ENCODE results near the gene TUBB6. TPM values are rescaled to one million over a fixed set of nuclear protein-coding genes. Genes with fewer than 3 reads are reported as not detected.

The TUBB6 gene
- total RNA-seq, 1 experiment from 2014 or later, result 240 TPM

DNA sequence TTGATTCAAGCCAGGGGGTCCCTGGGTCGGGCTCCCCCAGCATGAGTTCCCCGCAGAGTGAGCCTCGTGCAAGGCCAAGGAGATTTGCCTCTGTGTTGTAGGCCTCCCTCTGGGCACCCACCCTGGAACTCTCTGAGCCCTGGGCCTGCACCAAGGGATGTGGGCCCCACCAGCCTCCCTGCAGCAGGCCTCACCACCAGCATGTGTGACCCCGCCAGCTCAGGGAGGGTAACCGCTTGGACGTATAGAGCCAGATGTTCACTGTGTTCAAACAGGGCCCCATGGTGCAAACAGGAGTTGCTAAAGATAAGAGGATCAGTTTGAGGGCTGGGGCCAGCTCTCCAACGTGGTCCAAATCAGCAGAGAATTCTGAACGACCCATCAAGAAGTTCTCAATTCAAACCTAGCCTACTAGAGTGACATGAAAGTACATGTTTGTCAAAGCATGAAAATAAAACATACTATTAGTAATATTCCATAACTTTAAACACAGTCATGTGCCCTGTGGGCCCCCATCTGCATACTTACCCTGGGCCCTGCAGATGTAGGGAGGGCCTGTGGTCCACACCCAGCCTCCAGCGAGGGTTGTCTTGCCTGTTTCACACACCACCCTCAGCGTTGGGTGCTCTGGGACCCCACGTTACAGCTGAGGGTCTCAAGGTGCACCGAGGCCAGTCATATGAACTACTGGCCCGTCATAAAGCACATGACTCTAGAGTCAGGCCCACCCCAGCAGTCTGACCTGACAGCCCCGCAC, 5.5 kb upstream of the TUBB6 start (continued):
- TF ChIP-seq, protein P1, sequence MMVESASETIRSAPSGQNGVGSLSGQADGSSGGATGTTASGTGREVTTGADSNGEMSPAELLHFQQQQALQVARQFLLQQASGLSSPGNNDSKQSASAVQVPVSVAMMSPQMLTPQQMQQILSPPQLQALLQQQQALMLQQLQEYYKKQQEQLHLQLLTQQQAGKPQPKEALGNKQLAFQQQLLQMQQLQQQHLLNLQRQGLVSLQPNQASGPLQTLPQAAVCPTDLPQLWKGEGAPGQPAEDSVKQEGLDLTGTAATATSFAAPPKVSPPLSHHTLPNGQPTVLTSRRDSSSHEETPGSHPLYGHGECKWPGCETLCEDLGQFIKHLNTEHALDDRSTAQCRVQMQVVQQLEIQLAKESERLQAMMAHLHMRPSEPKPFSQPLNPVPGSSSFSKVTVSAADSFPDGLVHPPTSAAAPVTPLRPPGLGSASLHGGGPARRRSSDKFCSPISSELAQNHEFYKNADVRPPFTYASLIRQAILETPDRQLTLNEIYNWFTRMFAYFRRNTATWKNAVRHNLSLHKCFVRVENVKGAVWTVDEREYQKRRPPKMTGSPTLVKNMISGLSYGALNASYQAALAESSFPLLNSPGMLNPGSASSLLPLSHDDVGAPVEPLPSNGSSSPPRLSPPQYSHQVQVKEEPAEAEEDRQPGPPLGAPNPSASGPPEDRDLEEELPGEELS (CRISPR knock-in tag; IDR thresholded peaks at IDR 0.05), result no peak
- no peak for TF ChIP-seq TEAD4 (CRISPR knock-in tag; IDR thresholded peaks at IDR 0.05)
- TF ChIP-seq, protein P2, sequence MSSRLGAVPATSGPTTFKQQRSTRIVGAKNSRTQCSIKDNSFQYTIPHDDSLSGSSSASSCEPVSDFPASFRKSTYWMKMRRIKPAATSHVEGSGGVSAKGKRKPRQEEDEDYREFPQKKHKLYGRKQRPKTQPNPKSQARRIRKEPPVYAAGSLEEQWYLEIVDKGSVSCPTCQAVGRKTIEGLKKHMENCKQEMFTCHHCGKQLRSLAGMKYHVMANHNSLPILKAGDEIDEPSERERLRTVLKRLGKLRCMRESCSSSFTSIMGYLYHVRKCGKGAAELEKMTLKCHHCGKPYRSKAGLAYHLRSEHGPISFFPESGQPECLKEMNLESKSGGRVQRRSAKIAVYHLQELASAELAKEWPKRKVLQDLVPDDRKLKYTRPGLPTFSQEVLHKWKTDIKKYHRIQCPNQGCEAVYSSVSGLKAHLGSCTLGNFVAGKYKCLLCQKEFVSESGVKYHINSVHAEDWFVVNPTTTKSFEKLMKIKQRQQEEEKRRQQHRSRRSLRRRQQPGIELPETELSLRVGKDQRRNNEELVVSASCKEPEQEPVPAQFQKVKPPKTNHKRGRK (CRISPR knock-in tag; IDR thresholded peaks at IDR 0.05; ENCODE audit: borderline replicate concordance), result no peak

DNA sequence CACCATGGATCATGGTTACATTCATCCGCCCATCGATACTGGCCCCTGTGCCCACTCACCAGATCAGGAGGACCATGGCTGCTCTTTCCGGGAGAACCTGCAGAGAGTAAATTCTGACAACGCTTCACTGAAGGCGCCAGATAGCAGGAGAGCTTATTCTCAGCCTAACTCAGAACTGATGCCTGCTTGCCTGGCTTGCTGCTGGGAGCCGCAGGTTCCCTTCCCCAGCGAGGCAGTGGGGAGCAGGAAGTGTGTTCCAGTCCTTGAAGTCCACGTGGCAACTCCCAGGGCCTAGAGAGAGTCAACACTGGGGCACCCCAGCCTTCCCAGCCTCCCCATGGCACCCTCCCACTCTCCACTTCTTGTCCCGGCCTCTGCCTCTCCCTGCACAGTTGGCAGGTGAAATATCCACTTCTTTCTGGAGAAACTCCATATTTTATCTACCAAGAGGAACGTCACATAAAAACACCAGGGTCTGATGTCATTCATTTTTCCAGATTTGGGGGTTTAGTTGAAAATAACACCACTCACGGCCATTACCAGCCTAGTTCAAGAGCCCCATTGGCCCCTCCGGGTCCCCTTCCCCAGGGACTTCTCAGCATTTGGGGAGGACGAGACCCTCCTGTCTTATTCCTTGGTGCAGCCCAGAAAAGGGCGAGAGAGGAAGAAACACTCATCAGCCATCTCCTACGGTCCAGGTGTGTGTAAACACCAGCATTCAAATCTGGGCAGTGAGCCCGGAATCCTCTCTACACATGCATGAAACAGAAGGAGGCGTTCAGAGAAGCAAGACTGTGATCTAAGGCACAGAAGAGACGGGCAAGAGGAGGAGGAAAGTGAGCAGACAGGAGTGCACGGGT, 3.5 kb upstream of the TUBB6 start:
- CTCF ChIA-PET, result interaction anchor here (1.4 to 2.0 kb wide), 2 partner anchors 23 to 33 kb away, joined by 3 to 13 read pairs; no protein-coding TSS in a partner anchor
- no peak for ATAC-seq

DNA sequence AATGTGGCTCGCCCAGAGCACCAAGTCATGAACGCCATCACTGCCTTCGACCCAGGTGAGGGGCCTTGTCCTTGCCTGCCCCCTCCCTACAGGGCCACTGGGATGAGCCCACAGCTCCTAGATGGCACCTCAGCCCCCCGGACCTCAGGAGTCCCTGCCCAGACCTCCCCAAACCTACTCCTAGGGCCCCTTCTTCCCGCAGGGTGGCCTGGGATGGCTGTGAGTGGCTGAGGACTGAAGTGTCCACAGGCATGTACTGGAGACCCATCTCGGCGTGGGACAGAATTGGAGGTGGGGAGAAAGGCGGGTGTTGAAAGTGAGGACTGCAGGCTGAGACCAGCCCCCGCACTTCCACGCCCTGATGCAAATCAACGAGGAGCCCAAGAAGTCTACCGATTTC, 2.8 kb upstream of the TUBB6 start:
- ChIA-PET POLR2A (no interaction called here), CTCF (interaction anchor here (1.4 kb wide), 1 partner anchor 23 kb away, joined by 3 read pairs; no protein-coding TSS in a partner anchor)
- Mint-ChIP-seq H3K4me1 (peaks cover 39% of the 10 kb centered on the region), H3K4me3 (no peak overlapping the region), H3K27ac (no peak overlapping the region), H3K27me3 (ENCODE audit: low read depth) (peaks cover 20% of the 10 kb centered on the region), H3K36me3 (peaks cover 8% of the 10 kb centered on the region), H3K9me3 (0 out of 2 replicates have a peak, but pooled peaks cover 3% of the 10 kb centered on the region)
- ATAC-seq, result no peak
- no peak for DNase-seq (ENCODE audit: low spot score)
- TF ChIP-seq MYBL2 (CRISPR knock-in tag; IDR thresholded peaks at IDR 0.05), result no peak
- no peak for TF ChIP-seq NFYB (CRISPR knock-in tag; conservative IDR thresholded peaks at IDR 0.05; ENCODE audit: low read depth)
- TF ChIP-seq, protein P3, sequence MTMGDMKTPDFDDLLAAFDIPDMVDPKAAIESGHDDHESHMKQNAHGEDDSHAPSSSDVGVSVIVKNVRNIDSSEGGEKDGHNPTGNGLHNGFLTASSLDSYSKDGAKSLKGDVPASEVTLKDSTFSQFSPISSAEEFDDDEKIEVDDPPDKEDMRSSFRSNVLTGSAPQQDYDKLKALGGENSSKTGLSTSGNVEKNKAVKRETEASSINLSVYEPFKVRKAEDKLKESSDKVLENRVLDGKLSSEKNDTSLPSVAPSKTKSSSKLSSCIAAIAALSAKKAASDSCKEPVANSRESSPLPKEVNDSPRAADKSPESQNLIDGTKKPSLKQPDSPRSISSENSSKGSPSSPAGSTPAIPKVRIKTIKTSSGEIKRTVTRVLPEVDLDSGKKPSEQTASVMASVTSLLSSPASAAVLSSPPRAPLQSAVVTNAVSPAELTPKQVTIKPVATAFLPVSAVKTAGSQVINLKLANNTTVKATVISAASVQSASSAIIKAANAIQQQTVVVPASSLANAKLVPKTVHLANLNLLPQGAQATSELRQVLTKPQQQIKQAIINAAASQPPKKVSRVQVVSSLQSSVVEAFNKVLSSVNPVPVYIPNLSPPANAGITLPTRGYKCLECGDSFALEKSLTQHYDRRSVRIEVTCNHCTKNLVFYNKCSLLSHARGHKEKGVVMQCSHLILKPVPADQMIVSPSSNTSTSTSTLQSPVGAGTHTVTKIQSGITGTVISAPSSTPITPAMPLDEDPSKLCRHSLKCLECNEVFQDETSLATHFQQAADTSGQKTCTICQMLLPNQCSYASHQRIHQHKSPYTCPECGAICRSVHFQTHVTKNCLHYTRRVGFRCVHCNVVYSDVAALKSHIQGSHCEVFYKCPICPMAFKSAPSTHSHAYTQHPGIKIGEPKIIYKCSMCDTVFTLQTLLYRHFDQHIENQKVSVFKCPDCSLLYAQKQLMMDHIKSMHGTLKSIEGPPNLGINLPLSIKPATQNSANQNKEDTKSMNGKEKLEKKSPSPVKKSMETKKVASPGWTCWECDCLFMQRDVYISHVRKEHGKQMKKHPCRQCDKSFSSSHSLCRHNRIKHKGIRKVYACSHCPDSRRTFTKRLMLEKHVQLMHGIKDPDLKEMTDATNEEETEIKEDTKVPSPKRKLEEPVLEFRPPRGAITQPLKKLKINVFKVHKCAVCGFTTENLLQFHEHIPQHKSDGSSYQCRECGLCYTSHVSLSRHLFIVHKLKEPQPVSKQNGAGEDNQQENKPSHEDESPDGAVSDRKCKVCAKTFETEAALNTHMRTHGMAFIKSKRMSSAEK (CRISPR knock-in tag; IDR thresholded peaks at IDR 0.05; ENCODE audit: borderline replicate concordance), result no peak
- TF ChIP-seq JUN (CRISPR knock-in tag; IDR thresholded peaks at IDR 0.05), result no peak
- no peak for TF ChIP-seq CREB1 (CRISPR knock-in tag; IDR thresholded peaks at IDR 0.05)
- TF ChIP-seq, protein P4, sequence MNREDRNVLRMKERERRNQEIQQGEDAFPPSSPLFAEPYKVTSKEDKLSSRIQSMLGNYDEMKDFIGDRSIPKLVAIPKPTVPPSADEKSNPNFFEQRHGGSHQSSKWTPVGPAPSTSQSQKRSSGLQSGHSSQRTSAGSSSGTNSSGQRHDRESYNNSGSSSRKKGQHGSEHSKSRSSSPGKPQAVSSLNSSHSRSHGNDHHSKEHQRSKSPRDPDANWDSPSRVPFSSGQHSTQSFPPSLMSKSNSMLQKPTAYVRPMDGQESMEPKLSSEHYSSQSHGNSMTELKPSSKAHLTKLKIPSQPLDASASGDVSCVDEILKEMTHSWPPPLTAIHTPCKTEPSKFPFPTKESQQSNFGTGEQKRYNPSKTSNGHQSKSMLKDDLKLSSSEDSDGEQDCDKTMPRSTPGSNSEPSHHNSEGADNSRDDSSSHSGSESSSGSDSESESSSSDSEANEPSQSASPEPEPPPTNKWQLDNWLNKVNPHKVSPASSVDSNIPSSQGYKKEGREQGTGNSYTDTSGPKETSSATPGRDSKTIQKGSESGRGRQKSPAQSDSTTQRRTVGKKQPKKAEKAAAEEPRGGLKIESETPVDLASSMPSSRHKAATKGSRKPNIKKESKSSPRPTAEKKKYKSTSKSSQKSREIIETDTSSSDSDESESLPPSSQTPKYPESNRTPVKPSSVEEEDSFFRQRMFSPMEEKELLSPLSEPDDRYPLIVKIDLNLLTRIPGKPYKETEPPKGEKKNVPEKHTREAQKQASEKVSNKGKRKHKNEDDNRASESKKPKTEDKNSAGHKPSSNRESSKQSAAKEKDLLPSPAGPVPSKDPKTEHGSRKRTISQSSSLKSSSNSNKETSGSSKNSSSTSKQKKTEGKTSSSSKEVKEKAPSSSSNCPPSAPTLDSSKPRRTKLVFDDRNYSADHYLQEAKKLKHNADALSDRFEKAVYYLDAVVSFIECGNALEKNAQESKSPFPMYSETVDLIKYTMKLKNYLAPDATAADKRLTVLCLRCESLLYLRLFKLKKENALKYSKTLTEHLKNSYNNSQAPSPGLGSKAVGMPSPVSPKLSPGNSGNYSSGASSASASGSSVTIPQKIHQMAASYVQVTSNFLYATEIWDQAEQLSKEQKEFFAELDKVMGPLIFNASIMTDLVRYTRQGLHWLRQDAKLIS (CRISPR knock-in tag; IDR thresholded peaks at IDR 0.05; ENCODE audit: borderline replicate concordance), result no peak
- no peak for TF ChIP-seq ESRRA (CRISPR knock-in tag; IDR thresholded peaks at IDR 0.05; ENCODE audit: borderline replicate concordance)
- no peak for TF ChIP-seq RELA (CRISPR knock-in tag; IDR thresholded peaks at IDR 0.05; ENCODE audit: borderline replicate concordance)
- no peak for TF ChIP-seq NR2C2 (CRISPR knock-in tag; IDR thresholded peaks at IDR 0.05)
- TF ChIP-seq, protein P2 (CRISPR knock-in tag; IDR thresholded peaks at IDR 0.05; ENCODE audit: borderline replicate concordance), result no peak

More for the DNA sequence above, 3.5 kb upstream of the TUBB6 start:
- H3K36me3 Mint-ChIP-seq, result peaks cover 3% of the 10 kb centered on the region
- H3K4me1 Mint-ChIP-seq, result peaks cover 35% of the 10 kb centered on the region
- H3K4me3 Mint-ChIP-seq, result no peak overlapping the region
- POLR2A ChIA-PET, result no interaction called here
- H3K9me3 Mint-ChIP-seq, result 0 out of 2 replicates have a peak, but pooled peaks cover under 1% of the 10 kb centered on the region
- peak overlapping the region; percentile 70 for H3K27ac Mint-ChIP-seq
- DNase-seq (ENCODE audit: low spot score), result no peak
- TF ChIP-seq GABPB1 (CRISPR knock-in tag; IDR thresholded peaks at IDR 0.05), result no peak
- TF ChIP-seq, protein P5, sequence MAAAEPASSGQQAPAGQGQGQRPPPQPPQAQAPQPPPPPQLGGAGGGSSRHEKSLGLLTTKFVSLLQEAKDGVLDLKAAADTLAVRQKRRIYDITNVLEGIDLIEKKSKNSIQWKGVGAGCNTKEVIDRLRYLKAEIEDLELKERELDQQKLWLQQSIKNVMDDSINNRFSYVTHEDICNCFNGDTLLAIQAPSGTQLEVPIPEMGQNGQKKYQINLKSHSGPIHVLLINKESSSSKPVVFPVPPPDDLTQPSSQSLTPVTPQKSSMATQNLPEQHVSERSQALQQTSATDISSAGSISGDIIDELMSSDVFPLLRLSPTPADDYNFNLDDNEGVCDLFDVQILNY (CRISPR knock-in tag; IDR thresholded peaks at IDR 0.05), result no peak
- peaks cover 20% of the 10 kb centered on the region for H3K27me3 Mint-ChIP-seq (ENCODE audit: low read depth)

All from WTC11 (cell line).